Right kidney (tissue), 1 donor: Measurements from ENCODE around the gene PCNX3.
A peak's percentile ranks its signal among the peaks of the same experiment; 100 is the strongest.

Experiments used
- DNase-seq: peaks from one replicate; pipeline ENCODE4 v3.0.0-alpha.2; 2016

PCNX3 gene

GRCh38 chr11:65598258-65598699 is 17.3 kb upstream of the PCNX3 start:
- DNase-seq: no peak

DNA sequence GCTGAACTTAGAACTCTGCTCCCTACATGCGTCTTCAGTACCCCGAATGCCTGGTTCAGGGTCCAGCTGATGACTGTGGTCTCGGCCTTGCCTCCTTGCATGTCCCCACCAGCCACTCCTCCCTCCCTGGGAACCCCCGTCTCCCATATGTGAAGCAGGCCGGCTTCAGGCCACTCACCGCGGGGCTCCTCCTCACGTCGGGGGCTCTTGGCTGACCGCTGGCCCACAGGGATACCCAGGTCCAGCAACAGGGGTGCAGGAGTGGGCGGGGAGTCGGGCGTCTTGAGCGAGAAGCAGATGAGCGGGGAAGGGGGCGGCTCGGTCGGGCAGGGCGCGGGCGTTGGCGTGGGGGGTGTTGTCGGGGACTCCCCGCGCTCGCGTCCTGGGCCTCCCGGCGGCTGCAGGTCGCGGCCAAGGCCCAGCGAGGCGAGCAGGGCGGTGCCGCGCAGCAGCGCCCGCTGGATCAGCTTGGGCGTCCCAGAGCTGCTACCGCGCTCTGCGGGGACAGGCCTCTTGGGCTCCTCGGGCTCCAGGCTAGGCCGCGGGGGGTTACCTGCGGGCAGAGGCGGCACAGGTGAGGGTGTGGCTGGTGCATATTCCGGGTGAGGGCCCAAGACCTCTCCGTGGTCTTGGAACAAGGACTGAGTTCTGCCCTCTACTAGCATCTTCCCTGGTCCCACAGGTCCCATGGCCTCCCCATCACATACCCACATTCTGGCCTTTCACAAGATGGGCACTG is 16.2 kb upstream of the PCNX3 start:
- DNase-seq: no peak

- no peak for DNase-seq
Observed at GRCh38 chr11:65599955-65600246, 15.7 kb upstream of the PCNX3 start.

- DNase-seq: no peak
Observed at GRCh38 chr11:65604258-65604657, 11.3 kb upstream of the PCNX3 start.

DNA sequence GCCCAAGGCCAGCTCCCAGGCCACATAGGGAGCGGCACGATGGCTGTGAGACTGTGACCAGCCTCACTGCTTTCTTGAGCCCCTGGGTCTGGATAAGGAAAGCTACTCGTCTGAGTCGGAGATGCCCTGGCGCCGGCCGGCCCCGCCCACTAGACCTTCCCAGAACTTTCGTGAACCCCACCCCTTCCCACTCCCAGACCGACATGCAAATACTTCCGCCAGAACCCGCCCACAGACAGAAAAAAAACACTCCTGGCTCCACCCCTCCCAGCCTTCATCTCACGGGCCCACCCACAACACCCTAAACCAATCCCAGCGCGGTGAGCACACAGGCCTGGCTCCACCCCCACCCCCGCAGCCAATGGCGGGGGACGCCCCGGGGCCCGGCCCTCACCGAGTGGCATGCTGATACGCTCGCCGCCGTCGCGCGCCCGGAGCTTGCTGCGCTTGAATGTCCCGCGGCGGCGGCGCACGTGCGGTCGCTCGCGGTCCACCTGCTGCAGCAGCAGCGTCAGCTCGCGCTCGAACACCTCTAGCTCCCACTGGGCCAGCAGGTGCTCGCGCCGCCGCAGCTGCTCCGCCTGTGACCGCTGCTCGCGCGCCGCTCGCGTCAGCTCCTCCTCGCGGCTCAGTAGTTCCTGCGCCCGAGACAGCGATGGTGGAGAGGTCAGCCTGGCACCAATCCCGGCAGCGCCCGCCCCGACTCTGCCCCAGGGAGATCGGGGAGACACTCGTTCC is 8.5 kb upstream of the PCNX3 start:
- DNase-seq: peak; percentile 85

DNA sequence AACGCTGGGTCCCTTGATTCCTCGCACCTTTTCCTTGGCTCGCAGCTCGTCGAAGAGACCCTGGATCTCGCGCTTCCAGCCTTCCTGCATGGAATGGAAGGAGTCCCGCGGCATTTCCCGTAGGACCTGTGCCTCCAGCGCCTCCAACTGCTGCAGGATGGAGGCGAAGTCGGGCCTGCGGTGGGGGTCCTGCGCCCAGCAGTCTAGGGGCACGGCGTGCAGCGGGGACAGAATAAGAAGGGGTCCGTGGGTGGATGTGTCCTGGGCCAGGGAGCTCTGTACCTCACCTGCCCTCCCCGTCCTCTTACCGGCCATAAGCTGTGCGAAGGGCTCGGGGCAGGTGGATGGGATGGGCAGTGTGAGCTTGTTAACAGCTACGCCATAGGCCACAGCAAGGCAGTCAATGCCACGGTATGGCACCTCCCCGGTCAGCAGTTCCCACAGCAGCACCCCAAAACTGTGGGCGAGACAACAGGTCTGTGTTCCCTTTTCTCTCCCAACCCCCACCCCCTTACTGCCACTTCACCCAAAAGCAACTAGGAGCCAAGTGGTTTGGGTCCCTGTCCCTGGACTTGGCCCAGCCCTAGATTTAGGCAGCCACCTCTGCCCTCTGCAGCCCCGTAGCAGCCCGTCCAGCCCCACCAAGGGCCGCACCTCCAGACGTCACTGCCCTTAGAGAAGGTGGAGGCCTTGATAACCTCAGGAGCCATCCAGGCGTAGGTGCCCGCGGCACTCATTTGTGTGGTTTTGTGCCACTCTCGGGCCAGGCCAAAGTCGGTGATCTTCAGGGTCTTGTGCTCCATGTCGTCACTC is 7.8 kb upstream of the PCNX3 start:
- DNase-seq: no peak

DNA sequence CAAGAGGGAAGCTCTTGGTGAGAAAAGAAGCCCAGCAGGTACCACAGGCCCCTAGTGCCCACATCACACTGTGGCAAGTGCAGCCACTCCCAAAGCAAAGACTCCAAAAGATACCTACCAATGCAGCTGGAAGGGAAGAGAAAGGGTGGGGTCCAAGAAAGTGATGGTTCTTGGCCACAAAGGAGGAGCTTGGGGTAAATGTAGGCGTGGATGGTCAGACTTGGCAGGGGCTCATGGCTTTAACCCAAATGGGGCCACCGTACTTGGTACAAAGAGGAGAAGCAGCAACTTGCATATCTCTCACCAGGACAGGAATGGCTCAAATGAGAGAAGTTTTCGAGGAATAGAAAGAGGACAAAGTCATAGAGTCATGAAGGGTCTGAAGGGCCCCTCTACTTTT is 6.3 kb upstream of the PCNX3 start:
- no peak for DNase-seq

DNA sequence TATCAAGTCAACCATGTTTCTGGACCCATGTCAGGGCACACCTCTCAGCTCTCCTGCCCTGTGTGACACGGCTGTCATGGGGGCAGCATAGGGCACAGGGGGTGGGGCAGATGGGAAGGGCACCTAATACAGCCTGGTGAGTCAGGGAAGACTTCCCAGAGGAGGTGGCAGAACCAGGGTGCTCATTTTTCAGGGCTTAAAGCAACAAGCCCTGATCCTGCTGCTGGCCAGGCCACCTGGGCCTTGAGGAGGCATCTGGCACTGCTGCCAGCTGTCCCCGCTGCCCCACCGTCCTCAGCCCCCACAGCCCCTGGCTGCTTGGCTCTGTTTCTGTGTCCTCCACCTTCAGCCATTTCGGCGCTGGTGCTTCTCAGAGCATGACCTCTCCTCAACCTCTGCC is 5.9 kb upstream of the PCNX3 start:
- no peak for DNase-seq

DNA sequence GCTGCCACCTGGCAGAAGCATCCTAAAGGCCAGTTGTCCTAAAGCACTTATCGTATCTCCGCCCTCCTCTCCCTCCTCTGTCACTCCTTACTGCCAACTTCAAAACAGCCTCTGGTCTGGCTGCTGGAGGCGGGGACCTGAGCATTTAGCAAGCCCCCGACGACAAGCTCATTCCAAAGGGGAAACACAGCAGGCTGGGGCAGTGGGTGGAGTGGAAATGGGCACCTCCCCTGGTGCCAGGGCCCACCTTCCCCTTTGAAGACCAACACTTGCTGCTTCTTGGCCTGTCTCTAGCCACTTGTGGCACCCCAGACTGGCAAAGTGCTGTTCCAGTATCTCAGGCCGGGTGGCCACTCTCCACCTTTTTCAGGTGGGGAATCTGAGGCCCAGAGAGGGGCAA is 5.2 kb upstream of the PCNX3 start:
- no peak for DNase-seq

- DNase-seq: no peak
Observed at GRCh38 chr11:65611028-65611757, 4.4 kb upstream of the PCNX3 start.

DNA sequence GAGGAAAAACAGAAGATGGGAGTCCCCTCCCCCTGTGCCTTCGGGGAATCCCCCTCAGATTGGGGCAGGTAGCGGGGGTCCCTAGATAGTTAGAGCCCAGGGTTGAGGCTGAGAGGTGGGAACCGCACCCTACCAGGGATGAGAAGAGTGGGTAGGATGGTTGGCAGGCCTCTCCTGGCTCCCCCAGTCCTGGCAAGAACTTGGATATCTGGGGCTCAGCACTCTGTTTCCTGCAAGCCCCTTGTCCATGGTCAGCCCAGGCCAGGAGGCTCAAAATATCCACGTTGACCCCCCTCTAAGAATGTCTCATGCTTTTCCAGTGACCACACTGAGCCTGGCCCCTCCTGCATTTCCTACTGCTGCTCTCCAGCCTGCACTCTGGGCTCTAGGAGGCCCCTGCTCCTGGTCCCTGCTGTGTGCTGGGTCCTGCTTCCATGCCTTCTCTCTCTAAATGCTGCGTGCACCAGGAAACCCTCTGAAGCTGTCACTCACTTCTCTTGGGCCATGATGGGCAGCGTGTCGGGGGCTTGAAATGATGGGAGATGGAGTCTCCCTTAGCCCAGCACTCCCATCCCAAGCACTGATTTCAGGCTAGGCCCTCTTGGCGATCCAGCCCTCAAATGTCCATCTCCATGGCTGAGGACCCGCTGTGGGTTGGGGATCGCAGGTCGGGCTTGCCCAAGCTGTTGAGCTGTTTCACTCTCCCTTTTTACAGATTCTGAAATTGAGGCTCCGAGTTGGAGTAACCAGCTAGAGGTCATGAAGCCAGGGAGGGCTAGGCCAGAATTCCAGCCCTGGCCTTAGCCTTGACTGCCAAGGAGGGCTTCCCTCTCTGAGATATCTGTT is 3.6 kb upstream of the PCNX3 start:
- DNase-seq: no peak

DNA sequence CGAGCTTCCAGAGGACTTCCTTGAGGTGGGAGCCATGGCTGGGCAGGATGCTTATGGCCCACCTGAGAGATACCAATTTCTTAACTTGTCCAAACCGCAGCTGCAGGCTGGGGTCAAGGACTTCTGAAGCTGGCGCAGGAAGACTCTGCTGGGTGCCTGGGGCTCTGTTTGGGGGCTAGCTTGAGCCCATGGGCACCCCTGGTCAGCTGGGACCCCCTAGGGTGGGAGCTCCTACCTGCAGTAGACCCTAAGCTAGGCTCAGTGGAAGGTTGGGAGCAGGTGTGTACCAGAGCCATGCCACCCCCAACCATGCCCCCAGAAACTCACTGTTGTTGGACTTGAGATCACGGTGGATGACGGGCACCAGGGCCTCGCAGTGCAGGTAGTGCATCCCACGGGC is 2.9 kb upstream of the PCNX3 start:
- DNase-seq: no peak

GRCh38 chr11:65613091-65613928 is 2.3 kb upstream of the PCNX3 start:
- no peak for DNase-seq

GRCh38 chr11:65615950-65616574 is 486 bp downstream of the PCNX3 start:
- DNase-seq: no peak

DNA sequence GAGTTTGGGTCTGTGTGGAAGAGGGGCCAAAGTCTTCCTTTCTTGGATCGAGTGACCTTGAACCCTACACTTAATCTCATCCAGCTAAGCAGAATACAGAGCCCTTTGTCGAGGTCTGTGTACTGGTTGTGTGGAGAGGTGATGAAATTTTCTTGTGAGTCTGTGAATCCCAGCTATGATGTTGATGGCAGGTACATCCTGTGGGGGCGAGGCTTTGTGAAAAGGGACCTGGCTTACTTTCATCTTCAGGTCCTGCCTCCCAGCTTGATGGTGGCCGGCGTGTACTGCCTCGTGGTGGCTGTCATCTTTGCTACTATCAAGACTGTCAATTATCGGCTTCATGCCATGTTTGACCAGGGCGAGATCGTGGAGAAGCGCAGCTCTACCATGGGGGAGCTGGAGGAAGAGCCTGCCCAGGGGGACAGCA is 1.0 kb downstream of the PCNX3 start:
- no peak for DNase-seq

DNA sequence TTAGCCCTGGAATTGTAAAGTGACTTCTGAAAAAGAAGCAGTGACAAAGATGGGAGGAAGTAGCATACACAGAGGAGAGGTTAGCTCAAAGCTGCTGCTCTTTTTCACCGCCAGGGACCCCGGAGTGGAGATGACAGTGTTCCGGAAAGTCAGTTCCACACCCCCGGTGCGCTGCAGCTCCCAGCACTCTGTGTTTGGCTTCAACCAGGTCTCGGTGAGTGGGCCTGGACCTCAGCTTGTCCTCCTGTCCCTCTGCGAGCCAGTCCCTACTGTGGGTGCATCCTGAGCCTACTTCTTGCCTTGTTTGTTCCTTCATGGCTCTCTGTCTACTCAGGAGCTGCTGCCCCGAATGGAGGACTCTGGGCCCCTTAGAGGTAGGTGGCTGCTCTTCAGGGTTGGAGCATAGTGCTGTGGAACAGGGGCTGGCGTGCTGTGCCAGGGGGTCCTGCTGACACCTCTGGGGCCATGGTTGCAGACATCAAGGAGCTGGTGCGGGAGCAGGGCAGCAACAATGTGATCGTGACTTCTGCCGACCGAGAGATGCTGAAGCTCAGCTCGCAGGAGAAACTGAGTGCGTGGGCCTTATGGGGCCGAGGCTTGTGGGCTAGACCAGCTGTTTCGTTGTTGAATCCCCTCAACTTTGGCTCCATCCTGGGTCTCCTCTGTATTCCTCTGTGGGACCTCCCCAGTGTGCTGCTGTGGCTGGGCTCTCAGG is 1.7 kb downstream of the PCNX3 start:
- DNase-seq: no peak

DNA sequence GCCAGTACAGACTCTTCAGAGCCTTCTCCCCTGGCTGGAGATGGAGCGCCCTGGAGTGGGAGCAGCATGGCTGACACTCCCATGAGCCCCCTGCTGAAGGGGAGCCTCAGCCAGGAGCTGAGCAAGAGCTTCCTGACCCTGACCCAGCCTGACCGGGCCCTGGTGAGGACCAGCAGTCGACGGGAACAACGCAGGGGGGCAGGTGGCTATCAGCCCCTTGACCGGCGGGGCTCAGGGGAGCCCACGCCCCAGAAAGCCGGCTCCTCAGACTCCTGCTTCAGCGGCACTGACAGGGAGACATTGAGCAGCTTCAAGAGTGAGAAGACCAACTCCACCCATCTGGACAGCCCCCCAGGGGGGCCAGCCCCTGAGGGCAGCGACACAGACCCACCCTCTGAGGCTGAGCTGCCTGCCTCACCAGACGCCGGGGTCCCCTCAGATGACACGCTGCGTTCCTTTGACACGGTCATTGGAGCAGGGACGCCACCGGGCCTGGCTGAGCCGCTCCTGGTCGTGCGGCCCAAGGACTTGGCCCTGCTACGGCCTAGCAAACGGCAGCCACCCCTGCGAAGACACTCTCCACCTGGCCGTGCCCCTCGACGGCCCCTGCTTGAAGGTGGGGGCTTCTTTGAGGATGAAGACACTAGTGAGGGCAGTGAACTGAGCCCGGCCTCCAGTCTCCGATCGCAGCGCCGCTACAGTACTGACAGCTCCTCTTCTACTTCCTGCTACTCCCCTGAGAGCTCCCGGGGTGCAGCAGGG is 2.6 kb downstream of the PCNX3 start:
- no peak for DNase-seq

DNA sequence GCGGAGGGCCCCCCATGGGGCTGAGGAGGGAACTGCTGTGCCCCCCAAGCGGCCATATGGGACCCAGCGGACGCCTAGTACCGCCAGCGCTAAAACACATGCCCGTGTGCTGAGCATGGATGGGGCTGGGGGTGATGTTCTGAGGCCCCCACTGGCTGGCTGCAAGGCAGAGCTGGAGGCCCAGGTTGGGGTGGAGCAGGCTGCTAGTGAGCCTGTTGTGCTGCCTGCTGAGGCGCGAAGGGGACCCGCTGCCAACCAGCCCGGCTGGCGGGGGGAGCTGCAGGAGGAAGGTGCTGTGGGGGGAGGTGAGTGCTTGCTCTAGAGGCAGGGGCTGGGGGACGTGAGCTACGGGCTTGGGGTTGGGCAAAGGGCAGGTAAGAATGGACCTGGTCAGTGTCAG is 3.2 kb downstream of the PCNX3 start:
- DNase-seq: no peak
